GM12873 (cell line): ENCODE results near the gene ANKRD36.
A peak's percentile ranks its signal among the peaks of the same experiment; 100 is the strongest.

ENCODE experiments used
- CTCF ChIP-seq: IDR thresholded peaks from 2 replicates; pipeline ENCODE4 v1.5.1; 2012; ENCODE audit warnings: low read depth, mild to moderate bottlenecking, moderate library complexity, low read length, control low read depth; ENCODE audit not compliant: insufficient read depth; ENCODE audit errors: missing control alignments

ANKRD36 gene

DNA sequence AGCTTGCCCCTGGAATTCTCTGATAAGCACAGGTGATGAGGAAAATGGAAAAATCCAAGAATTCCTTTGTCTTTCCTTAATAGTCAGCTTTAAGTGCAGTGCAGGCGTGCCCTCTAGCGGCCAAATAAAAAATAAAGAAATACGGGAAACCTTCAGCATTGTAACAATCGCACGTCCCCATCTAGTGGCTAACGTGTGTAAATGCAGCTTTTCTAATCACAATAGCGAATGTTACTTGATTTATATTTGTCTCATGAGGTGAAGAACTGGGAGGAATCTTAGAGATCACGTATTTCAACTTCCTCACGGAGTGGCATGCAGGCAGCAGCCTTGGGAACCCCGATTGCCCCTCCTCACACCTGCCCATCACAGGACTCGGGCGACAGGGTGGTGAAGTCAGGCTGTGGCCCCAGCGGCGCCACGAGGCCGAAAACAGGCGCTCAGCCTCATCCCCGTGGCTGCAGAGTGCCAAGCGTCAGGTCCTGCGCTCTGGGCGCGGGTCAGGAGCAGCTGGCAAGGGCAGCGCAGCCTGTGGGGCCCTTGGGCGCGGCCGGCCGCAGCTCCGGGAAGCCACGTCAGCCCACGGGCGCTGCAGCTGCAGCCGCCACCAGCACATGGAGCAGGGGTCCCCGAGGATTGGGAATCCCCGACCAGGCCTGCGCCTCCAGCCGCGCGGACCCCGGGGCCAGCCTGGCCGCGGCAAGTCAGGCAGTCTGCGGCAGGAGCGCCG lies 468 bp upstream of the ANKRD36 start:
- peak; percentile 67 for TF ChIP-seq CTCF

DNA sequence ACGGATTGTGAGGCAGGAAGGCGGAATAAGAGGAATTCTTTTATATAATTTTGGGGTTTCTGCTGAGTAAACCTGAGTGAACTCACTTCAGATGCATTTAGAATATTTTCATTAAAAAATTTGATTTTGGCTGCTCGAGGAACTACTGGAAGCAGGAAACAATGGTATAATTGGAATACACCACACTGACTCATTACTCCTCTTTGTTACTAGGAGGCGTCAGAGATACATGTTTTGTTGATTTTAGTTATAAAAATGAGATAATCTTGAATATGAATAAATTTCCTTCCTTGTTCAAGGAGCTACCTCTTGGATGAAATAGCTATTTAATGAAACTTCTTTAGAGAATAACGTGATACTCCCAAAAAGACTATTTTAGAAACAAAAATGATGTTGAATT lies 97.4 kb downstream of the ANKRD36 start:
- TF ChIP-seq CTCF, result no peak

DNA sequence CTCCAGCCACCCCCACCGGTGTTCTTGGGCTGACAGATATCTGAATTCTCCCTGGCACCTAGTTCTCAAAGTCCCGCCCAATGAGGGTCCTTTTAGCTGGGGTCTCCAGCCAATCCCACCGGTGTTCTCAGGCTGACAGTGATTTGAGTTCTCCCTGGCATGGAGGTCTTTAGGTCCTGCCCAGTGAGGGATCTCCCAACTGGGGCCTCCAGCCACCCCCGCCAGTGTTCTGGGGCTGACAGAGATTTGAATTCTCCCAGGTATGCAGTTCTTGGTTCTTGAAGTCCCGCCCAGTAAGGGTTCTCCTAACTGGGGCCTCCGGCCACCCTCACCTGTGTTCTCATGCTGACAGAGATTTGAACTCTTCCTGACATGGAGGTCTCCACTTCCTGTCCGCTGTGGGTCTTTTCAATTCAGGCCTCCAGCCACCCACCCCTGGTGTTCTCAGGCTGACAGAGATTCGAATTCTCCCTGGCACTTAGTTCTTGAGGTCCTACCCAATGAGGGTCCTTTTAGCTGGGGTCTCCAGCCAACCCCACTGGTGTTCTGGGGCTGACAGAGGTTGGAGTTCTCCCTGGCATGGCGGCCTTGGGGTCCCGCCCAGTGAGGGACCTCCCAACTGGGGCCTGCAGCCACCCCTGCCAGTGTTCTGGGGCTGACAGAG lies 154.6 kb downstream of the ANKRD36 start:
- no peak for TF ChIP-seq CTCF
